ENCODE results near the gene KCNJ2.

Gene KCNJ2

DNA sequence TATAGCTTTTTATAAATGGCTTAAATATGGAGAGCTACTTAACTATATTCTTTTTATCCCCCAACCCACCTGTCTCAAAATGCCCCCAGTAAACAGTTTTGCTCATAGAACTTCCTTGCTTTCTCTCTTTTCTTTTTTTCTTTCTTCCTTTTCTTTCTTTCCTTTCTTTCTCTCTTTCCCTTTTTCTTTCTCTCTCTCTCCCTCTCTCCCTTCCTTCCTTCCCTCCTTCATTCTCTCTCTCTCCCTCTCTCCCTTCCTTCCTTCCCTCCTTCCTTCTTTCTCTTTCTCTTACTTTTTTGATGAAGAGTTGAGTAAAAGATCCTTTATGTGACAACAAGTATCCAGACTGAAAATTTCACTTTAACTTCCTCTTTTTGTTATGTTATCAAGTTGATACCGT is 48.2 kb downstream of the KCNJ2 start:
- no peaks in the 10 kb centered on the region for H3K9me3 ChIP-seq (ENCODE audit: insufficient read depth, low read length, severe bottlenecking)
- H3K79me2 ChIP-seq (ENCODE audit: insufficient read depth, low read length) = no peaks in the 10 kb centered on the region
- H2AFZ ChIP-seq (ENCODE audit: low read depth, low read length) = no peak overlapping the region
- ATAC-seq (ENCODE audit: insufficient read depth, low read depth) (no peak), DNase-seq (no peak)
- H3K4me2 ChIP-seq (ENCODE audit: insufficient read depth, low read length) = no peak overlapping the region
- H3K36me3 ChIP-seq (ENCODE audit: insufficient read depth, low read length) = no peaks in the 10 kb centered on the region
- no peak overlapping the region for H3K4me3 ChIP-seq (ENCODE audit: low read depth in 1 of 2, low read length in 2 of 2)
- H3K27me3 ChIP-seq (ENCODE audit: insufficient read depth, low read length, poor library complexity) = no peaks in the 10 kb centered on the region
- TF ChIP-seq, protein P1, sequence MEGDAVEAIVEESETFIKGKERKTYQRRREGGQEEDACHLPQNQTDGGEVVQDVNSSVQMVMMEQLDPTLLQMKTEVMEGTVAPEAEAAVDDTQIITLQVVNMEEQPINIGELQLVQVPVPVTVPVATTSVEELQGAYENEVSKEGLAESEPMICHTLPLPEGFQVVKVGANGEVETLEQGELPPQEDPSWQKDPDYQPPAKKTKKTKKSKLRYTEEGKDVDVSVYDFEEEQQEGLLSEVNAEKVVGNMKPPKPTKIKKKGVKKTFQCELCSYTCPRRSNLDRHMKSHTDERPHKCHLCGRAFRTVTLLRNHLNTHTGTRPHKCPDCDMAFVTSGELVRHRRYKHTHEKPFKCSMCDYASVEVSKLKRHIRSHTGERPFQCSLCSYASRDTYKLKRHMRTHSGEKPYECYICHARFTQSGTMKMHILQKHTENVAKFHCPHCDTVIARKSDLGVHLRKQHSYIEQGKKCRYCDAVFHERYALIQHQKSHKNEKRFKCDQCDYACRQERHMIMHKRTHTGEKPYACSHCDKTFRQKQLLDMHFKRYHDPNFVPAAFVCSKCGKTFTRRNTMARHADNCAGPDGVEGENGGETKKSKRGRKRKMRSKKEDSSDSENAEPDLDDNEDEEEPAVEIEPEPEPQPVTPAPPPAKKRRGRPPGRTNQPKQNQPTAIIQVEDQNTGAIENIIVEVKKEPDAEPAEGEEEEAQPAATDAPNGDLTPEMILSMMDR (IDR thresholded peaks at IDR 0.05; ENCODE audit: borderline replicate concordance, extremely low read depth, low read length, poor library complexity, severe bottlenecking) = no peak
- TF ChIP-seq EZH2 (IDR thresholded peaks at IDR 0.05; ENCODE audit: borderline replicate concordance, low read depth, low read length, severe bottlenecking) = no peak
- H3K4me1 ChIP-seq (ENCODE audit: insufficient read depth, low read length) = no peaks in the 10 kb centered on the region
- no peaks in the 10 kb centered on the region for H4K20me1 ChIP-seq (ENCODE audit: insufficient read depth, low read length)
- H3K9ac ChIP-seq (ENCODE audit: low read depth, low read length) = no peak overlapping the region
- H3K27ac ChIP-seq (ENCODE audit: low read length) = no peak overlapping the region

DNA sequence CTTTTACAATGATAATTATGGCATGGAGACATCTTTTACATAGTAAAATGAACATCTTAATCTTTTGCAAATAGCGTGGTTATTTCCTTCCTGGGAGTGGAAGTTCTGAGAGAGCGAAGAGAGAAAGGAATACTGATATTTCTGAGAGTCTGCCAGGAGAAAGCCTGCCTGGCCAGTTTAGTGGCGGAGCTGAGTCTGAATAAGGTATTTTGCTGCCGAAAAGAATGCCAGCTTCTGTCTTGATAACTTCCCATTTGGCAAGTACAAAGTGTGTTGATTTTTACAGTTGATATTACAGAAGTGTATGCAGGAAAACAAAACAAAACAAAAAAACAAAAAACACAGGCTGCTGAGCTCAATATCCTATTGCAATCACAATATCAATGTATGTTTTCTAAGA is 55.9 kb downstream of the KCNJ2 start:
- H3K4me3 ChIP-seq (ENCODE audit: low read depth in 1 of 2, low read length in 2 of 2) = no peak overlapping the region
- no peak for TF ChIP-seq EZH2 (IDR thresholded peaks at IDR 0.05; ENCODE audit: borderline replicate concordance, low read depth, low read length, severe bottlenecking)
- TF ChIP-seq, protein P1 (IDR thresholded peaks at IDR 0.05; ENCODE audit: borderline replicate concordance, extremely low read depth, low read length, poor library complexity, severe bottlenecking) = no peak

More for the DNA sequence above, 55.9 kb downstream of the KCNJ2 start:
- Histone ChIP-seq H3K4me2 (ENCODE audit: insufficient read depth, low read length) (no peak overlapping the region), H3K79me2 (ENCODE audit: insufficient read depth, low read length) (no peaks in the 10 kb centered on the region), H4K20me1 (ENCODE audit: insufficient read depth, low read length) (no peaks in the 10 kb centered on the region), H3K9me3 (ENCODE audit: insufficient read depth, low read length, severe bottlenecking) (no peaks in the 10 kb centered on the region), H2AFZ (ENCODE audit: low read depth, low read length) (no peak overlapping the region), H3K4me1 (ENCODE audit: insufficient read depth, low read length) (no peaks in the 10 kb centered on the region), H3K9ac (ENCODE audit: low read depth, low read length) (no peak overlapping the region), H3K36me3 (ENCODE audit: insufficient read depth, low read length) (no peaks in the 10 kb centered on the region), H3K27ac (ENCODE audit: low read length) (no peak overlapping the region), H3K27me3 (ENCODE audit: insufficient read depth, low read length, poor library complexity) (no peaks in the 10 kb centered on the region)
- ATAC-seq (ENCODE audit: insufficient read depth, low read depth) = no peak
- DNase-seq = no peak

Measured in DND-41 (cell line).